Measurements from ENCODE around the gene DHX15. TPM values are rescaled to one million over a fixed set of nuclear protein-coding genes. Genes with fewer than 3 reads are reported as not detected.
"Not testable (repeated sequence)": the region's sequence is repeated elsewhere in the genome, so short reads cannot be mapped to it uniquely, and the experiment has no call there.

DHX15 gene
- total RNA-seq, 1 donor from 2014 or later = 188 TPM

DNA sequence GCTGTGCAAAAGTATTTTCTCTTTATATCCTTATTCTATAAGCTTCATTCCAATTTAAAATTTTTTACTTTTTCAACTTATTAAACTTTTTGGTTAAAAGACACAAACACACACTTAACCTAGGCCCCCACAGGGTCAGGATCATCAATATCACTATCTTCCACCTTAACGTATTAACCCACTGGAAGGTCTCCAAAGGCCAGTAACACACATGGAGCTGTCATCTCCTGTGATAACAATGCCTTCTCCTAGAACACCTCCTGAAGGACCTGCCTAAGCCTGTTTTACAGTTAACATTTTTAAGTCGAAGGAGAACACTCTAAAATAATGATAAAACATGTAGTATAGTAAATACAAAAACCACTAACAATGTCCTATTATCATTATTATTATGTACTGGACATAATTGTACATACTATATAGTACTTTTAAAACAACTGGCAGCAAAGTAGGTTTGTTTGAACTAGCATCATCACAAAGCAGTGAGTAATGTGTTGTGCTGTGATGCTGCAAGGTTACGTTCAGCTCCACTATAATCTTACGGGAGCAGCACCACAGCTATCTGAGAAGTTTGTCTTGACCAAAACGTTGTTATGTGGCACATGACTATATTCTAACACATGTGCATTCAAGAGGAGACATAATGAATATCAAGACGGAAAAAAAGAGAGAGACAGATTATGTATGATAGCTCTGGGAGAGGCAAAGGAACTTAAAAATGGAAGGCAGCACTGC, 33.7 kb downstream of the DHX15 start:
- FAIRE-seq (no peak), DNase-seq (ENCODE audit: low spot score in 2 of 2) (no peak)

GRCh38 chr4:24547979-24548378, 36.4 kb downstream of the DHX15 start:
- DNase-seq (ENCODE audit: low spot score in 2 of 2) = no peak
- no peak for FAIRE-seq

DNA sequence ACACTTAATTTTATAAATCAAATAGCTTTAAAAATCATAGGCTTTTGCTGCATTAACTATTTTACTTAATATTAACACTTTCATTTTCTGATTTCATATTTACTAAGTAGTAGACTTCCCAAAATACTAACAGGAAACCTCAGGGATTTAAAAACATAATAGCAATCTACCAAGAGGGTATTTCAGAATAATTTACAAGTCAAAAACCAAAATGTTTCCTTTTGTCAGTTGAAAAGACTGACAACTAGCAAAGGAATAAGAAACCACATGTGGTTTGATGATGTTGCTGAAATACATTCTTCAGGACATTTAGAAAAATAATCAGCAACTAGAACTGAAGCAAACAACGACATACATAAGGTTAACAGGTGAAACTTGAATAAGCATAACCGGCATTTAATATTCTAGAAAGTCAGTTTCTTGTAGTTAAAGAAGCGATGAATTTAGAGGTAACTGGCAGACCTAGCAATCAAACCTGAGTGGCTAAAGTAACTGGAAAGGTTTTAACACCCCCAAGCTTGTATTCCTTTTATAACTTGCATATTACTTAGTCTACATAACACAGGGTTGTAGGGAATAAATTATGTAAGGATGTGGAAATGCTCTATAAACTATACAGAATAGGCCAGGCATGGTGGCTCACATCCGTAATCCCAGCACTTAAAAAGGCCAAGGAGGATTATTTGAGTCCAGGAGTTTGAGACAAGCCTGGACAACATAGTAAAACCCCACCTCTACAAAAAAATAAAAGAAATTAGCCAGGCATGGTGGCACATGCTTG, 40.0 kb downstream of the DHX15 start:
- FAIRE-seq (no peak), DNase-seq (ENCODE audit: low spot score in 2 of 2) (no peak)

DNA sequence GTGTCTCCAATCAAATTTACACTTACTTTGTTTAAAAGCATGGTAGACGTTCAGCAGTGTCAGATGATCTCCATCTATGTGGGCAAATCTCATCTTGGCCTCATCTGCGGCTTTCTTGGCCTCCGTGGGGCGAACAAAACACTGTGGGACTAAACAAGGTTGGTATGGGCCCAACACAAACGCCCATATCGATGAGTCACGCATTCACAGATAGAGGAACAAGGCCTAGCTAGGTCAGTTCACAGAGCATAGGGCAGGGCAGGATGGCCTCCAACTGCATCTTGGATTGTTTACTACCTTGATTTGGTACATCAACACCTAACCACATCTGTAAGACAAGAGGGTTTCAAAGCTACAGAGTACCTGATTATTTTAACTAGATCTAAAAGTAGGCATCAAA, 47.3 kb downstream of the DHX15 start:
- no peak for DNase-seq (ENCODE audit: low spot score in 2 of 2)
- FAIRE-seq = no peak

DNA sequence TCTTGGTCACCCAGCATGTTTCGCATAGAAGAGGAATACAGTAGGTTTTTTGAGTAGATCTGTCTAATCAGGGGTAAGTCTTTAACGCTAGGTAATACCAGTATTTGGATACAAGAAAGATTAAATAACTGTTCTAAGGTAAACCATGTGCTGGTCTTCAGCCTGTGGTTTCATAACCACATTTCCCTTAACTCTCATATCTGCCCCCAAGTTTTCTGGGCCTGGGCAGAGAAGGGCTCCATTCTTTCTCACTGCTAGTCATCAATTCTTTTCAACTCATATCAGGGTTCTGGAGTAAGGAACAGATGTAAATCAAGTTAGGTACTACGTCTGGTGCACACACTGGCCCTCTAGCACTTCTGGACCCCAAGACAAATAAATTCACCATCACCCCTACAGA, 49.0 kb downstream of the DHX15 start:
- DNase-seq (ENCODE audit: low spot score in 2 of 2) (no peak), FAIRE-seq (no peak)

DNA sequence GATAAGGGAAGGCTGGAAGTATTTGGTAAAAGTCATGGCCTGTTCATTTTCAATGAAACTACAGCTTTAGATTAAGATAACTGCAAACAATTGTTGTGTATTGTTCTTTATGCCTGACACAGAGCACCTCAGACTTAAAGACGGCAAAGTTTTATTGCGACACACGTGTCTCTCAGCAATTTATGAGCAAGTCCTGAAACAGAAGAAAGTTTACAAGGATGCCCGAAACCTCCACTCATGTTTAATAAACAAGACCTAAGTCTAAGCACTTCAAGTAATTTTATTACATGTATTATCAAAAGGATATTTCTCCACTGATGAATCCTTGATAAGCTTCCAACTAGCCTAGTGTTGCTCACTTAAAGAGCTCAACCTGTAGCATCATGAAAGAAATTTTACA, 51.0 kb downstream of the DHX15 start:
- FAIRE-seq = no peak
- DNase-seq (ENCODE audit: low spot score in 2 of 2) = no peak

DNA sequence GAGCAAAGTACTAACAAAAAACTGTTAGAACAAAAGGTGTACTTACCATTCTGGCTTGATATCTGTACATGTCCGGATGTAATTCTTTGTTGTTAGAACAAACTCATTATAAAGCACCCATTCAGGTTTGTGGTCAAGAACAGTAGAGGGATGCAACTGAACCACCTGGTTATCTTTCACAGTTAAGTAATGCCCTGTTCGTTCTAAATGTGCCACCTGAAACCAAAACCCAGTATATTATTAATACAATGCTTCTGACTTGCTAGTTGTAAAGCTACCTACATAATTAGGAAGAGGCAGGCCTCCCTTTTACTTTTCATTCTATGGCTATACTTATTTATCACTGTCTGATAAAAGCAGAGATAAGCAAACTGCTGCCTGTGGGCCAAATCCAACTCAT, 54.8 kb downstream of the DHX15 start:
- FAIRE-seq (no peak), DNase-seq (ENCODE audit: low spot score in 2 of 2) (no peak)

DNA sequence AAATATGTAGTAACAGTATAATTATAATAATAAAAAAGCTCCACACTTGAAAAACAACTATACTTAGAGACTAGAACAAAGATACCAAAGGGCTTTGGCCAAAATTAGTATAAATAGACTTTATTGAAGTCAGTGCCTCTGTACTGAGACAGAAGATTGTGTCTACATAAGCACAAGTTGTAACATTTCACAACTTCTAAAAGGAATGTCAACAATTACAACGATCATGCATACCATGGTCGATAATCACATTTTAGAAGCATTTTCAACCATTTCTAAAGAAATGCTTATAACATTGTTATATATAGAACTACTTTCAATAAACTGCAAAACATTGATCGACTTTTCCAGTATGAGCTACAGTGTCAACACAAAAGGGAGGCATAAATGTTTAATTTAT, 57.0 kb downstream of the DHX15 start:
- DNase-seq (ENCODE audit: low spot score in 2 of 2) = no peak
- no peak for FAIRE-seq

DNA sequence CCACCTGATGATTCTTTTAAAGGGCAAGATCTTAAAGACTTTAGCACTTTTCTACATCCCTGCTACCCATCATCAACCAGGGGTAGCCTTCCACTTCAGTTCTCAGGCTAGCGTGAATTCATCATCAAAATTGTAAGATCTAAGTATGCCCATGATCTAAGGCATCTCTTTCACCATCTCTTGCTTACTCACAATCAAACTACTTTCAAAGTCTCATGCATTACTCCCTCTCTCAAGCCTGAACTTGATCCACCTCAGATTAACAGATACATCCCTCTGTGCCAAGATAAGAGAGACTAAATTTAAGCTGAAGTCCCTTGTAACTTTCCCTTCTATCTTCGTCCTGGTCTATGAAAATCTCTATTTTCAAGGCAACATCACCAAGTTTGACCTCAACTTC, 62.8 kb downstream of the DHX15 start:
- FAIRE-seq (no peak), DNase-seq (ENCODE audit: low spot score in 2 of 2) (no peak)

DNA sequence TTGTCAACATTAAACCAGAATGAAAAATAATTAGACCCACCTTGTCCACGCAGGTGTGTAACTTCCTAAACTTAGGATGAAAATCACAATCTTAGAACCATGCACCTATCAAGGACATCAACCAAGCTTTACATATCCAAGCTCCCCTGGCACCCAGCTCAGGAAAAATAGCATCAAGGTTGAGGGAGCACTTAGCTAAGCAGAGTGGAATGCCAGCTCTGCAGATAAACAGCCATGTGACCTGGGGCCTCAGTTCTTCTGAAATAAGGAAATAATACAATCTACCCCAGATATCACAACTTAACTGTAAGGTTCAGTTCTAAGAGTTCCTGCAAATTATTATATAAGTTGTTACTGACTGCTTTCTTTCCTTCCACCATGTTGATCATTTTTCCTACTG, 64.7 kb downstream of the DHX15 start:
- DNase-seq (ENCODE audit: low spot score in 2 of 2) = no peak
- FAIRE-seq = no peak

DNA sequence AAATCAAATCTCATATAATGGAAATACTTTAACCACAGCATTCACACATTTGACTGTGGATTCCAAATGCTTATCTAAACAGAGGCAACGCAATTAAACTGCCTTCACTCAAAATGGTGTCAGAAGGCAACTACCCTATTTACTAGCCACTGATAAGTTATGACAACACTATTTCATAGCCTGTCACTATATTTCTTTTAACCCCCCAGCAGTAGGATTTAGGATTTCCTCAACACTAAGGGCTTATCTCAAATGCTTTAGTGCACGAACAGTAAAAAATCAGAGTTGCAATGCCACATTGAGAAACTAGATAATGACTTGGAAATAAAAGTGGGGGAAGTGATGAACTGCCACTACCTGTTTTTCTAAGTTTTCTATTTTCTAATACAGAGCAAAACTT, 66.7 kb downstream of the DHX15 start:
- DNase-seq (ENCODE audit: low spot score in 2 of 2) (no peak), FAIRE-seq (no peak)

DNA sequence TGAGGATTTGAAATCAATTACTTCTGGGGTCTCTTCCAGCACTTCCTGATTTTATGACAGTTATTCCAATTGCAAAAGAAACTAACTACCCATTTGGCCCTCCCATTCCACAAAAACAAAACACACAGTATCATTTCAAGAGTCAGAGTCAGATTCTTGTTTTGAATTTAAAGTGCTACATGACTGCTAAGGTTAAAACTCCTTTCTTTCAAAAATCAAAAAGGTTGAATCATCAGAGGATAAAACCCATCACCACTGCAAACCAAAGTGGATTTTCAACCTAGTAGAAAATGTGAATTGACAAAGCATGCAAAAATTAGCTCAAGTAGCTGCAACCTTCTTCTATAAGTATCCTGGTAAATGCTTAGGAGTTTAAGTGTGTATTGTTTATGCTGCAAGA, 67.4 kb downstream of the DHX15 start:
- DNase-seq (ENCODE audit: low spot score in 2 of 2) (no peak), FAIRE-seq (no peak)

DNA sequence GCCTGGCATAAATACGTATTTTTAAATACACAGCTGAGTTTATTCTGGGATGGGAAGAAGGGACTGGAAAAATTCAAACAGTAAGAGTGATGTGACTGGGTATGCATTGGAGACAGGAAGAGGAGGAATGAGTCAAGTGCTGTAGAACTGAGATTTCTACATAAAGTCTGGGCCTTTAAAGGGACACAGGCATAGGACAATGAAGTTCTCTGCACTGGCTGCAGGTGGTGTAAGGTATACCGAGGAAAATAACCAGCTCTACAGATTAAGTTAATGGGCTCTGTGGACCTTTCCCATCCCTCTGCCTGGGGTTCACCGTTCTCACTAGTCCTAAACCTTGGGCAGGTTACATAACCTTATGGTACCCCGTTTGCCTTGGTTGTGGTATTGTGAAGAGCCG, 68.7 kb downstream of the DHX15 start:
- no peak for FAIRE-seq
- no peak for DNase-seq (ENCODE audit: low spot score in 2 of 2)

DNA sequence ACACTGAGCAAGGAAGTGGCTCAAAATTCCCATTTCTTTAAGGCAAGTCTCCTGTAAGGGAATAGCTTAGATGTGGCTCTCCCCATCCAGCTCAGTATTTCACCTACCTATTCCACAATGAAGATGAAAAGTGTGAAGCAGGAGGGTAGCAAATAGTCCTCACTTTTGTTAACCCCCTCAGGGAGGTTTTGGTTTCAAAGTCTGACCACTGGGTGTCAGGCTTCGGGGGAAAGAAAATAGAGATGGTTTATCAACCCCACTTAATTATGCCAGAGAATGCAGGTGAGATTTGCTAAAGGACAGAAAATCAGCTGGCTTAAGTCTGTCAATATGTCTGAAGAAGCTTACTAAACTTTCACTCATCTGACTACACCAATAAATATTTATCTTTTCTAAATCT, 69.5 kb downstream of the DHX15 start:
- FAIRE-seq (no peak), DNase-seq (ENCODE audit: low spot score in 2 of 2) (no peak)

DNA sequence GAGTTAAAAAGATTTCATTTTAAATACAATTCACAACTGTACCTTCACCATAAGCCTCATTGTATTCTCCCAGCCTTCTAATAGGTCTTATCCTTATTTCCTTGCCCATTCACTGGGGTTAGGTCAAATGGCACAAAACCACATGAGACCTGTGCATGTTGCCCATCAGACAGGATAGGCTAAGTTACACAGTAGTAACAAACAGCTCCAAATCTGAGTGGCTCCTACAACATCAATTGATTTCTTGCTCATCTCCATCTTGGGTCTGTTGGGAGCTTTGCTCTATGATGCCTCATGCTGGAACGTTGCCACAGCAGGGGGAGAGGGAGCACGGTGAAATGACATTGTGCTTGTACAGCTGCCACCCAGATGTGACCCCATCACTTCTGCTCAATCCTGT, 70.6 kb downstream of the DHX15 start:
- DNase-seq (ENCODE audit: low spot score in 2 of 2) (no peak), FAIRE-seq (no peak)

DNA sequence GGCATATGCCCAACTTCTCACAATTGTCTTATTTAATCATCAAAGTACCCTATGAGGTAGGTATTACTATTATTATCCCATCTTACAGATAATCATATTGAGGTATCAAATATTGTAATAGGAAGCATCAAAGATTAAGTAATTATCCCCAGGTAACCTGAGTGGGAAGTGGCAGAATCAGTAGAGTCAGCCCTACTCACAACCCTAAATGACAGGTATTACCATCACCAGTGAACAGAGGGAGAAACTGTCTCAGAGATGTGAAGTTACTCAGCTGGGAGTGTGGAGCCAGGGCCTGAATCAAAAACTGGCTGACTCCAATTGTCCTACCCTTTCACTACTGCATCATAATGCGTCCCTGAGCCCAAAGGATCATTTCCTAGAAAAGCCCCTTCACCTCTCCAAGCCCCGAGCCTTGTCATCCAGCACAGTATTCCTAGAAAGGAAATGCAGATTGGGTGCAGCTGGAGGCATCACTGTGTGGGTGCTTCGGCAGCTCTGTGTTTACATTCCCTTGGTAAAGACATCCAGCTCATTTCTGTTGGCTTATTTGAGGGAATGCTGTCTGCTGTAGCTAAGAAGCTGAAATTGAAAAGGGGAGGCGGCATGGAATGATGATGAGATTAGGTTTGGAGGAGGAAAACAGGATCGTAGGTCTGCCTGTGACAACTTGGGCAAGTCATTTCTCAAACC, 72.8 kb downstream of the DHX15 start:
- DNase-seq (ENCODE audit: low spot score in 2 of 2) = no peak
- no peak for FAIRE-seq

DNA sequence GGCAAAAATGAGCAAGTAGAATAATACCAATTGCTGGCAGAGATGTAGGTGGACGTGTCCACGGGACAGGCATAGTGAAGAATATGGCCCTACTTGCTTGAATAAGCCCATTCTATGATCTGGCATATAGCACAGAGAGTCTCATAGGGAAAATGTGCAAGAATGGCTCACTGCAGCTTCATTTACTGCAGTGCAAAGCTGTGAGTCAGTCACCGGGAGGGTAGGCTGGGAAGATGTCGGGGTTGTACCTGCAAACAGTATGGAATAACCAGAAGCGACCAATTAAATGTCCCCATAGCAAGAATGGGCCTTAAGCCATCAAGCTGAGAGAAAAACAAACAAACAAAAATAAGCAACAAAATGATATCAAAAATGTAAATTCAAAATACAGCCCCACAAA, 74.3 kb downstream of the DHX15 start:
- DNase-seq (ENCODE audit: low spot score in 2 of 2) = no peak
- FAIRE-seq = no peak

- FAIRE-seq = no peak
- no peak for DNase-seq (ENCODE audit: low spot score in 2 of 2)
Measured at GRCh38 chr4:24508541-24508940, 75.8 kb downstream of the DHX15 start.

DNA sequence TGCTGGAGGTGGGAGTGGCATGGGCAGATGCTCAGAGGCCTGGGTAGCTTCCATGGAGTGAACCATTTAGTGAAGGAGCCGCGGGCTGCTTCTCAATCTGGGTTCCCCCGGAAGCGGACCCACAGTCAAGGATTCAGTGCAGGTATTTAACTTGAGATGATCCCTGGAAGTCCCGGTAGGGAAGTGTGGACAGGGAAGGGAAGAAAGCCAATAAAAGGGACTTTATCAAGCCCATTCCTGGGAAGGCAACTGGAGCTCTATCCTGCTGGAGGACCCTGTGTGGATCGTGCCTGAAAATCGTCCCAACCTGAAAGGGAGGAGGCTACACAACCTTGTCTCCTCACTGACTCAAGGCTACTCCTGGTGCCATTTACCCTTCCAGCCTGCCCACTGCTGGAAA, 76.9 kb downstream of the DHX15 start:
- DNase-seq (ENCODE audit: low spot score in 2 of 2) (no peak), FAIRE-seq (no peak)

GRCh38 chr4:24503090-24503489, 81.3 kb downstream of the DHX15 start:
- DNase-seq (ENCODE audit: low spot score in 2 of 2); FAIRE-seq: not testable (repeated sequence)

DNA sequence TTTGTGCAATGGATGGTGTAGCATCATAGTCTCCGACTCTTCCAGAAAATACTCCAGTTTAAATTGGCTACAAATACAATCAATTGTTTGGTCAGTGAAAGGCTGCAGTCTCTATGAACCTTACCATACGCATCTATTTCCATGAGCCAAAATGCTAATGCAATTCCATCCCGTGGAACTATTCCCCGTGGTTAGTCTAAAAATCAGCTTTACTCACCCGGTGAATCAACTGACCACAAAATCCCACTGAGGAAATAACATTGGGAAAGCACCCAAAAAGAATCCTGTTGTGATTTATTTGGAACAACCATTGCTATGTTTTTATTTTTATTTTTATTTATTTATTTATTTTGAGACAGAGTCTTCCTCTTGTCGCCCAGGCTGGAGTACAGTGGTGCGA, 87.1 kb downstream of the DHX15 start:
- DNase-seq (ENCODE audit: low spot score in 2 of 2) = no peak
- no peak for FAIRE-seq

- no peak for FAIRE-seq
- no peak for DNase-seq (ENCODE audit: low spot score in 2 of 2)
Measured at GRCh38 chr4:24496597-24496996, 87.8 kb downstream of the DHX15 start.

Measured in frontal cortex (tissue), 4 donors.